Keratinocyte (primary cell): Measurements from ENCODE around the gene PDE1C. TPM values are rescaled to one million over a fixed set of nuclear protein-coding genes. Genes with fewer than 3 reads are reported as not detected.

Experiments used
- DNase-seq: peaks from one replicate; pipeline ENCODE4 v3.0.0-alpha.2; 2011; ENCODE audit warnings: low read depth, missing footprints, low spot score
- FAIRE-seq: peaks from 2 replicates; lab custom pipeline; 2011; peaks lifted over from hg19 to GRCh38; lab: Jason Lieb, UNC
- H2AFZ ChIP-seq: 2 replicates; pipeline ENCODE4 v1.6.0; 2012; ENCODE audit warnings: low read length, control low read depth, inconsistent platforms; ENCODE audit not compliant: control insufficient read depth
- H3K27ac ChIP-seq: 2 replicates; pipeline ENCODE4 v1.5.1; 2011; ENCODE audit warnings: low read length; ENCODE audit not compliant: control insufficient read depth, insufficient read depth
- H3K27me3 ChIP-seq: 3 replicates; pipeline ENCODE4 v1.6.0; 2011; ENCODE audit warnings: low read length; ENCODE audit not compliant: control insufficient read depth, insufficient read depth; ENCODE audit errors: extremely low read depth
- H3K36me3 ChIP-seq, 2 experiments: 2 replicates in 1 of 2; 3 replicates in 1 of 2; pipeline ENCODE4 v1.5.1; 2011; ENCODE audit warnings: low read length in 2 of 2, mild to moderate bottlenecking in 1 of 2; ENCODE audit not compliant: control insufficient read depth in 2 of 2, insufficient read depth in 2 of 2; ENCODE audit errors: extremely low read depth in 1 of 2
- H3K4me1 ChIP-seq: 3 replicates; pipeline ENCODE4 v1.5.1; 2011; ENCODE audit warnings: low read length; ENCODE audit not compliant: control insufficient read depth, insufficient read depth; ENCODE audit errors: extremely low read depth
- H3K4me2 ChIP-seq: 3 replicates; pipeline ENCODE4 v1.6.0; 2011; ENCODE audit warnings: low read depth, low read length; ENCODE audit not compliant: control insufficient read depth, insufficient read depth; ENCODE audit errors: extremely low read depth
- H3K4me3 ChIP-seq, 3 experiments: fragments of 200-600 bp in 1 of 3; sonication (generic) in 1 of 3; 2 replicates in 2 of 3; 3 replicates in 1 of 3; pipeline ENCODE4 v1.5.1; 2011 to 2016; ENCODE audit warnings: low read length in 3 of 3, mild to moderate bottlenecking in 3 of 3, control low read depth in 2 of 3, inconsistent platforms in 1 of 3, low read depth in 1 of 3, mixed read lengths in 1 of 3, mixed run types in 1 of 3, moderate library complexity in 1 of 3; ENCODE audit not compliant: control insufficient read depth in 2 of 3, insufficient read depth in 2 of 3; ENCODE audit errors: extremely low read depth in 1 of 3
- H3K79me2 ChIP-seq: 2 replicates; pipeline ENCODE4 v1.6.0; 2012; ENCODE audit warnings: low read length; ENCODE audit not compliant: control insufficient read depth, insufficient read depth
- H3K9ac ChIP-seq: 3 replicates; pipeline ENCODE4 v1.6.0; 2011; ENCODE audit warnings: low read length; ENCODE audit not compliant: control insufficient read depth, insufficient read depth; ENCODE audit errors: extremely low read depth
- H3K9me1 ChIP-seq: 3 replicates; pipeline ENCODE4 v1.6.0; 2011; ENCODE audit warnings: low read length; ENCODE audit not compliant: control insufficient read depth, insufficient read depth; ENCODE audit errors: extremely low read depth
- H3K9me3 ChIP-seq: 2 replicates; pipeline ENCODE4 v1.5.1; 2012; ENCODE audit warnings: low read depth, low read length; ENCODE audit not compliant: control insufficient read depth
- H4K20me1 ChIP-seq: 3 replicates; pipeline ENCODE4 v1.6.0; 2011; ENCODE audit warnings: low read length; ENCODE audit not compliant: control insufficient read depth, insufficient read depth; ENCODE audit errors: extremely low read depth
- EZH2 ChIP-seq: IDR thresholded peaks from one replicate; pipeline ENCODE4 v1.6.1; 2012; ENCODE audit warnings: inconsistent platforms, mild to moderate bottlenecking, low read length, moderate library complexity
- dilution Hi-C: fragments of 300-500 bp; cut with MboI; formaldehyde crosslinking; loops from one replicate; pipeline ENCODE4 v1.7.0; 2020; ENCODE audit warnings: low sequenced_read_pairs; ENCODE audit not compliant: extremely low pct_ligation_motif_present
- polyA plus RNA-seq, 5 experiments: library from polyadenylated mRNA; depleted of rRNA in 3 of 5; stranded (reverse) in 3 of 5; stranded (forward) in 1 of 5; unstranded in 1 of 5; fragments of >200 nt; gene quantifications; 1 replicate in 1 of 5; 2 replicates in 3 of 5; 3 replicates in 1 of 5; pipeline versions ENCODE4 v1.2.1 to v1.2.3, GENCODE V29; 2011 to 2012; ENCODE audit warnings: missing spikeins in 2 of 5, low read depth in 1 of 5, low replicate concordance in 1 of 5
- TF ChIP-seq, protein P1 (sequence below), 3 experiments: IDR thresholded peaks in 1 of 3; conservative IDR thresholded peaks in 1 of 3; optimal IDR thresholded peaks in 1 of 3; 2 replicates in 2 of 3; 3 replicates in 1 of 3; pipeline versions ENCODE3 to v1.5.1; 2011; ENCODE audit warnings: low read length in 3 of 3, mild to moderate bottlenecking in 3 of 3, moderate library complexity in 2 of 3, control low read depth in 1 of 3, inconsistent platforms in 1 of 3; ENCODE audit not compliant: insufficient read depth in 2 of 3; ENCODE audit errors: extremely low read depth in 1 of 3

The PDE1C gene
- polyA plus RNA-seq, 1 donor (not counting 4 experiments of a cell fraction or from before 2014, with no cell fraction given), result 2.5 TPM

DNA sequence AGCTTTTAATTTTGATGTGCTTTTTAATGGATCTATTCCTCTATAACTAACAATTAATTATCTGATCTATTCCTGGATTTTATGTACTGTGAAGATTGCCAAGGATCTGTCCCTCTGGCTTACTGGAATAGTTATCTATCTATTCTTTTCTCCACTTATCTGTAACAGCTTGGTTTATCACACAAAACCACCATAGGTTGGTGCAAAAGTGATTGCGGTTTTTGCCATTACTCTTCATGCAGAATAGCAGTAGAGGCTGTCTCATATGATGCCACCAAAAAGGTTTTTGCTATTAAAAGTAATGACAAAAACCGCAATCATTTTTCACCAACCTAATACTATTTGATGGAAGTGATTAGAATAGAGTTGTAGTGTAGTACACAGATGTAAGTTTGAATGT is 115.7 kb downstream of the PDE1C start:
- Histone ChIP-seq H3K4me3 (no peak overlapping the region), H3K4me2 (no peak overlapping the region), H3K9me3 (no peaks in the 10 kb centered on the region), H3K9me1 (no peaks in the 10 kb centered on the region), H3K79me2 (no peaks in the 10 kb centered on the region), H4K20me1 (no peaks in the 10 kb centered on the region), H2AFZ (no peak overlapping the region), H3K27ac (no peak overlapping the region), H3K27me3 (no peaks in the 10 kb centered on the region), H3K9ac (no peak overlapping the region), H3K4me1 (peaks cover 19% of the 10 kb centered on the region), H3K36me3 (no peaks in the 10 kb centered on the region)
- no peak for FAIRE-seq
- no peak for TF ChIP-seq EZH2
- TF ChIP-seq, protein P1, sequence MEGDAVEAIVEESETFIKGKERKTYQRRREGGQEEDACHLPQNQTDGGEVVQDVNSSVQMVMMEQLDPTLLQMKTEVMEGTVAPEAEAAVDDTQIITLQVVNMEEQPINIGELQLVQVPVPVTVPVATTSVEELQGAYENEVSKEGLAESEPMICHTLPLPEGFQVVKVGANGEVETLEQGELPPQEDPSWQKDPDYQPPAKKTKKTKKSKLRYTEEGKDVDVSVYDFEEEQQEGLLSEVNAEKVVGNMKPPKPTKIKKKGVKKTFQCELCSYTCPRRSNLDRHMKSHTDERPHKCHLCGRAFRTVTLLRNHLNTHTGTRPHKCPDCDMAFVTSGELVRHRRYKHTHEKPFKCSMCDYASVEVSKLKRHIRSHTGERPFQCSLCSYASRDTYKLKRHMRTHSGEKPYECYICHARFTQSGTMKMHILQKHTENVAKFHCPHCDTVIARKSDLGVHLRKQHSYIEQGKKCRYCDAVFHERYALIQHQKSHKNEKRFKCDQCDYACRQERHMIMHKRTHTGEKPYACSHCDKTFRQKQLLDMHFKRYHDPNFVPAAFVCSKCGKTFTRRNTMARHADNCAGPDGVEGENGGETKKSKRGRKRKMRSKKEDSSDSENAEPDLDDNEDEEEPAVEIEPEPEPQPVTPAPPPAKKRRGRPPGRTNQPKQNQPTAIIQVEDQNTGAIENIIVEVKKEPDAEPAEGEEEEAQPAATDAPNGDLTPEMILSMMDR (optimal IDR thresholded peaks at IDR 0.05 in 1 of 3, IDR thresholded peaks at IDR 0.05 in 1 of 3, conservative IDR thresholded peaks at IDR 0.05 in 1 of 3; ENCODE audit: extremely low read depth in 1 of 3, insufficient read depth in 2 of 3, low read length in 3 of 3), result no peak
- dilution Hi-C loops, result no loop called here
- no peak for DNase-seq

GRCh38 chr7:31953432-31953831 is 116.8 kb downstream of the PDE1C start:
- dilution Hi-C loops, result no loop called here
- Histone ChIP-seq H3K9me3 (no peaks in the 10 kb centered on the region), H3K9ac (no peak overlapping the region), H2AFZ (no peak overlapping the region), H3K4me1 (peaks cover 26% of the 10 kb centered on the region), H4K20me1 (no peaks in the 10 kb centered on the region), H3K9me1 (no peaks in the 10 kb centered on the region), H3K79me2 (no peaks in the 10 kb centered on the region), H3K4me3 (no peak overlapping the region), H3K4me2 (no peak overlapping the region), H3K27me3 (no peaks in the 10 kb centered on the region), H3K36me3 (no peaks in the 10 kb centered on the region), H3K27ac (no peak overlapping the region)
- FAIRE-seq (no peak), DNase-seq (no peak)
- TF ChIP-seq EZH2, result no peak
- TF ChIP-seq, protein P1 (optimal IDR thresholded peaks at IDR 0.05 in 1 of 3, IDR thresholded peaks at IDR 0.05 in 1 of 3, conservative IDR thresholded peaks at IDR 0.05 in 1 of 3; ENCODE audit: extremely low read depth in 1 of 3, insufficient read depth in 2 of 3, low read length in 3 of 3), result no peak
